OCI-LY1 (cell line): Measurements from ENCODE around the gene SERPINA4.

Source experiments
- H2AFZ ChIP-seq: fragments of 200-600 bp; sonication (generic), shearing (Covaris generic); 2 replicates; pipeline ENCODE4 v1.6.0; 2014; ENCODE audit warnings: antibody characterized with exemption, mild to moderate bottlenecking, low read length
- H3F3A ChIP-seq: fragments of 200-600 bp; sonication (generic), shearing (Covaris generic); 2 replicates; pipeline ENCODE4 v1.6.0; 2014; ENCODE audit warnings: mild to moderate bottlenecking, antibody characterized with exemption, low read length, moderate library complexity; ENCODE audit not compliant: insufficient read depth
- H3K27ac ChIP-seq: fragments of 200-600 bp; sonication (generic); 2 replicates; pipeline ENCODE4 v1.5.1; 2014; ENCODE audit warnings: low read length, mixed run types, mild to moderate bottlenecking, low read depth; ENCODE audit not compliant: poor library complexity, severe bottlenecking
- H3K27me3 ChIP-seq: fragments of 200-600 bp; sonication (generic); 2 replicates; pipeline ENCODE4 v1.6.0; 2014; ENCODE audit warnings: antibody characterized with exemption, mild to moderate bottlenecking, low read length, moderate library complexity; ENCODE audit not compliant: insufficient read depth
- H3K36me3 ChIP-seq: fragments of 200-600 bp; sonication (generic); 2 replicates; pipeline ENCODE4 v1.6.1; 2014; ENCODE audit warnings: mild to moderate bottlenecking, antibody characterized with exemption, low read length, moderate library complexity, mixed read lengths; ENCODE audit not compliant: insufficient read depth
- H3K4me1 ChIP-seq: fragments of 200-600 bp; sonication (generic); 2 replicates; pipeline ENCODE4 v1.5.1; 2014; ENCODE audit warnings: mild to moderate bottlenecking, low read length, moderate library complexity; ENCODE audit not compliant: insufficient read depth, severe bottlenecking
- H3K4me2 ChIP-seq: fragments of 200-600 bp; sonication (generic), shearing (Covaris generic); 2 replicates; pipeline ENCODE4 v1.6.1; 2014; ENCODE audit warnings: low read length
- H3K4me3 ChIP-seq: fragments of 200-600 bp; sonication (generic); 2 replicates; pipeline ENCODE4 v1.5.1; 2014; ENCODE audit warnings: low read length, low read depth, mild to moderate bottlenecking, mixed read lengths; ENCODE audit not compliant: poor library complexity, severe bottlenecking
- H3K79me2 ChIP-seq: fragments of 200-600 bp; shearing (Covaris generic); 2 replicates; pipeline ENCODE4 v1.6.1; 2016; ENCODE audit warnings: mixed run types, low read length, mixed read lengths; ENCODE audit not compliant: insufficient read depth
- H3K9ac ChIP-seq: fragments of 200-600 bp; sonication (generic), shearing (Covaris generic); 2 replicates; pipeline ENCODE4 v1.6.1; 2014; ENCODE audit warnings: mild to moderate bottlenecking, low read length, mixed read lengths
- H3K9me2 ChIP-seq: fragments of 200-600 bp; sonication (generic), shearing (Covaris generic); 2 replicates; pipeline ENCODE4 v1.6.1; 2014; ENCODE audit warnings: low read depth, mild to moderate bottlenecking, low read length, mixed read lengths
- H3K9me3 ChIP-seq: fragments of 200-600 bp; shearing (Covaris generic); 2 replicates; pipeline ENCODE4 v1.6.1; 2014; ENCODE audit warnings: low read length, mixed read lengths
- H4K20me1 ChIP-seq: fragments of 200-600 bp; sonication (generic), shearing (Covaris generic); 2 replicates; pipeline ENCODE4 v1.6.0; 2016; ENCODE audit warnings: mild to moderate bottlenecking, low read length; ENCODE audit not compliant: insufficient read depth
- EZH2 ChIP-seq: fragments of 200-600 bp; sonication (generic), shearing (Covaris generic); IDR thresholded peaks from 2 replicates; pipeline ENCODE4 v1.8.0; 2017; ENCODE audit warnings: borderline replicate concordance, mixed run types, mild to moderate bottlenecking, antibody characterized with exemption, low read length, moderate library complexity, mixed read lengths
- TF ChIP-seq, protein P1 (sequence below): fragments of 200-600 bp; sonication (generic), shearing (Covaris generic); IDR thresholded peaks from 2 replicates; pipeline ENCODE4 v1.5.1; 2017; ENCODE audit warnings: mild to moderate bottlenecking, antibody characterized with exemption, low read length, moderate library complexity, mixed read lengths

The SERPINA4 gene

DNA sequence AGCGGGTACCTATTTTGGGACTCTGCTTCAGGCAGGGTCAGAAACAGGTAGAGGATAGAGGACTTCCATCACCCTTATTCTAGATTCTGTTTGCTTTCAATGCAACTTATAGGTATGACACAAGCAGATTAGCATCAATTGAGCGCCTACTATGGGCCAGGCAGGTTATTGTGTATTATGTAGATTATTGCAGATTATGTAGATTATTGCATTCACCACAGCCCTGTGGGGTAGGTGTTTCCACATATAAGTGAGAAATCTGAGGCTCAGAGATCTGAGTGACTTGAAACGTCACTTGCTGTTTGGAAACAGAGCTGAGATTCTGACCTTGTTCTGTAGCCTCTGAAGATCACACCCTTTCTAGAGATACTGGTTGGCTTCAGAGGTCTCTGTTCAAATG is 25.7 kb upstream of the SERPINA4 start:
- Histone ChIP-seq H3K4me2 (no peak overlapping the region), H3K27ac (no peak overlapping the region), H3K9me3 (no peaks in the 10 kb centered on the region), H3K4me1 (no peaks in the 10 kb centered on the region), H2AFZ (no peak overlapping the region), H3K4me3 (no peak overlapping the region), H3K27me3 (no peaks in the 10 kb centered on the region), H3F3A (no peaks in the 10 kb centered on the region), H3K79me2 (no peaks in the 10 kb centered on the region), H3K9me2 (no peaks in the 10 kb centered on the region), H3K36me3 (no peaks in the 10 kb centered on the region), H3K9ac (no peak overlapping the region), H4K20me1 (no peaks in the 10 kb centered on the region)
- TF ChIP-seq, protein P1, sequence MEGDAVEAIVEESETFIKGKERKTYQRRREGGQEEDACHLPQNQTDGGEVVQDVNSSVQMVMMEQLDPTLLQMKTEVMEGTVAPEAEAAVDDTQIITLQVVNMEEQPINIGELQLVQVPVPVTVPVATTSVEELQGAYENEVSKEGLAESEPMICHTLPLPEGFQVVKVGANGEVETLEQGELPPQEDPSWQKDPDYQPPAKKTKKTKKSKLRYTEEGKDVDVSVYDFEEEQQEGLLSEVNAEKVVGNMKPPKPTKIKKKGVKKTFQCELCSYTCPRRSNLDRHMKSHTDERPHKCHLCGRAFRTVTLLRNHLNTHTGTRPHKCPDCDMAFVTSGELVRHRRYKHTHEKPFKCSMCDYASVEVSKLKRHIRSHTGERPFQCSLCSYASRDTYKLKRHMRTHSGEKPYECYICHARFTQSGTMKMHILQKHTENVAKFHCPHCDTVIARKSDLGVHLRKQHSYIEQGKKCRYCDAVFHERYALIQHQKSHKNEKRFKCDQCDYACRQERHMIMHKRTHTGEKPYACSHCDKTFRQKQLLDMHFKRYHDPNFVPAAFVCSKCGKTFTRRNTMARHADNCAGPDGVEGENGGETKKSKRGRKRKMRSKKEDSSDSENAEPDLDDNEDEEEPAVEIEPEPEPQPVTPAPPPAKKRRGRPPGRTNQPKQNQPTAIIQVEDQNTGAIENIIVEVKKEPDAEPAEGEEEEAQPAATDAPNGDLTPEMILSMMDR = no peak
- TF ChIP-seq EZH2 = no peak

DNA sequence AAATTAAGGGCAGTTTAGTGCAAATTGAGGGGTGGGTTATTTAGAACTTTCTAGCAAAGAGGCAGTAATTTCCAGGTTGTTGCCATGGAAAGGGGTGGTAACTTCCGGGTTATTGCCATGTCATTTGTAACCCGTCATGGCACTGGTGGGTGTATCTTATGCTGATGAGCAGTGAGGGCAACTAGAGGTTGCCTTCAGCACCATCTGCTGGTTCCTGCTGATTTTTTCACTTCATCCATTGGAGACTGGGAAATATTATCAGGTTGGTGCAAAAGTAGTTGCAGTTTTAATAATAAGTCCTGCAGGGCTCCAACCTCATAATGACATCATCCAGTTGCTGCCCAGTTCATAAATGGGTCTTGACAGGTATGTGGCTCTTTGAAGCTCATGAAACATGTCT is 24.4 kb upstream of the SERPINA4 start:
- H3K27ac ChIP-seq = no peak overlapping the region
- no peaks in the 10 kb centered on the region for H3K27me3 ChIP-seq
- TF ChIP-seq, protein P1 = peak; percentile 23; the same call in 1 of the 2 replicates
- TF ChIP-seq EZH2 = no peak
- H3K4me2 ChIP-seq = no peak overlapping the region
- no peak overlapping the region for H2AFZ ChIP-seq
- H4K20me1 ChIP-seq = no peaks in the 10 kb centered on the region
- no peaks in the 10 kb centered on the region for H3K4me1 ChIP-seq
- no peak overlapping the region for H3K9ac ChIP-seq
- H3K4me3 ChIP-seq = no peak overlapping the region
- H3K9me3 ChIP-seq = no peaks in the 10 kb centered on the region
- H3K36me3 ChIP-seq = no peaks in the 10 kb centered on the region
- no peaks in the 10 kb centered on the region for H3F3A ChIP-seq
- H3K9me2 ChIP-seq = no peaks in the 10 kb centered on the region
- no peaks in the 10 kb centered on the region for H3K79me2 ChIP-seq

DNA sequence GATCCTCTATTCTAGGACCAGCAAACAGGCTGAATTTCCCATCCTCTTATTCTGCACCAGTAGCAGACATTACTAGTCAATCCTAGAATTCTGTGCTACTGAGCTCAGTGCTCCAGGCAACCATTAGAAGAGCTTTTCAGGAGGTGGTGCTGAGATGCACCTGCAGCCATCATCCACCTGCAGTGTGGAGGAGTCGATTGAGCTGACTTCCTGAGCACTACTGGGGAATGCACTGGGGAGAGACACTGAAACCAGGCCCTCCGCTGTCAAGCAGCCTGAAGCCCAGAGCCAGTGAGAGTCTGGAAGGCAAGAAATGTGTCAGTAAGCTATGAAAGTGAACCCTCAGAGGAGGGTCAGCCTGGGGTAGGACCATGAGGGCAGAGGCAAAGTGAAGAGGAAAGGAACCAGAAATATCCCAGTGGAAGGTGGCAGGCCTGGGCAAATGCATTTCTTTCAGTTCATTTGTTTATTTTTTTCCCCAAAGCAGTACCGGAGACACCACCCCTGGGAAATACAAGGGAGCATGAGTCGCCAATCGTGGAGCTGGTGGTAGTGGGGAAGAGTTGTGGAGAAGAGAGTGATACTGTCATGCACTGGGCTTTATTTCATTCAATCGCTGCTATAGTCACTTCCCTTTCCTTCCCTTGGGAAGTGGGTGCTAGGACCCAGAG is 23.0 kb upstream of the SERPINA4 start:
- no peak overlapping the region for H3K4me2 ChIP-seq
- H3K4me3 ChIP-seq = no peak overlapping the region
- no peaks in the 10 kb centered on the region for H3K27me3 ChIP-seq
- TF ChIP-seq EZH2 = no peak
- TF ChIP-seq, protein P1 = no peak
- H3K9ac ChIP-seq = no peak overlapping the region
- H3K27ac ChIP-seq = no peak overlapping the region
- no peaks in the 10 kb centered on the region for H4K20me1 ChIP-seq
- H3F3A ChIP-seq = no peaks in the 10 kb centered on the region
- H3K36me3 ChIP-seq = no peaks in the 10 kb centered on the region
- no peak overlapping the region for H2AFZ ChIP-seq
- H3K79me2 ChIP-seq = no peaks in the 10 kb centered on the region
- H3K9me2 ChIP-seq = no peaks in the 10 kb centered on the region
- H3K4me1 ChIP-seq = no peaks in the 10 kb centered on the region
- H3K9me3 ChIP-seq = no peaks in the 10 kb centered on the region
